Endothelial cell of umbilical vein (primary cell): ENCODE results near the gene CYFIP1. TPM values are rescaled to one million over a fixed set of nuclear protein-coding genes. Genes with fewer than 3 reads are reported as not detected.

ENCODE experiments used
- BruUV-seq: library from RNA; stranded (reverse); fragments of 400-500 nt; replicated peaks from 2 replicates; lab custom pipeline; 2021; lab: Mats Ljungman, UMichigan
- CTCF ChIA-PET: fragments of 300-600, 350-600 bp; sonication (Branson Sonifier 250); formaldehyde crosslinking; loops from one replicate; lab custom pipeline; 2021; ENCODE audit warnings: antibody characterized with exemption, inconsistent platforms; lab: Charles Lee
- POLR2A ChIA-PET: fragments of 300-600, 350-600 bp; sonication (Branson Sonifier 250); formaldehyde crosslinking; loops from one replicate; lab custom pipeline; 2021; ENCODE audit warnings: antibody characterized with exemption, inconsistent platforms; lab: Charles Lee
- DNase-seq: peaks from one replicate; pipeline ENCODE4 v3.0.0-alpha.2; 2011; ENCODE audit warnings: low read depth, low spot score
- FAIRE-seq: peaks from 2 replicates; lab custom pipeline; 2011; peaks lifted over from hg19 to GRCh38; lab: Jason Lieb, UNC
- H2AFZ ChIP-seq: 2 replicates; pipeline ENCODE4 v1.6.0; 2012; ENCODE audit warnings: low read depth, low read length, control low read depth, inconsistent platforms
- H3K27ac ChIP-seq: 2 replicates; pipeline ENCODE4 v1.5.1; 2011; ENCODE audit warnings: low read depth, mild to moderate bottlenecking, control low read depth, low read length, moderate library complexity; ENCODE audit not compliant: insufficient read depth
- H3K27me3 ChIP-seq, 2 experiments: 2 replicates each; pipeline versions ENCODE4 v1.6.0 to v1.6.1; 2011; ENCODE audit warnings: low read length in 2 of 2, mixed read lengths in 1 of 2; ENCODE audit not compliant: control insufficient read depth in 2 of 2, insufficient read depth in 2 of 2
- H3K36me3 ChIP-seq, 2 experiments: 2 replicates in 1 of 2; 3 replicates in 1 of 2; pipeline ENCODE4 v1.5.1; 2011; ENCODE audit warnings: low read length in 2 of 2, mild to moderate bottlenecking in 1 of 2, moderate library complexity in 1 of 2; ENCODE audit not compliant: control insufficient read depth in 2 of 2, insufficient read depth in 2 of 2; ENCODE audit errors: extremely low read depth in 1 of 2
- H3K4me1 ChIP-seq: 3 replicates; pipeline ENCODE4 v1.5.1; 2011; ENCODE audit warnings: mild to moderate bottlenecking, low read length; ENCODE audit not compliant: control insufficient read depth, insufficient read depth; ENCODE audit errors: extremely low read depth
- H3K4me2 ChIP-seq: 2 replicates; pipeline ENCODE4 v1.6.1; 2011; ENCODE audit warnings: low read length, control low read depth, mixed read lengths; ENCODE audit not compliant: insufficient read depth
- H3K4me3 ChIP-seq, 3 experiments: fragments of 200-600 bp in 1 of 3; sonication (generic), shearing (Covaris generic) in 1 of 3; replicated peaks in 1 of 3; 2 replicates each; pipeline ENCODE4 v1.5.1; 2011 to 2016; ENCODE audit warnings: control low read depth in 3 of 3, low read length in 3 of 3, mild to moderate bottlenecking in 2 of 3, inconsistent platforms in 1 of 3, low read depth in 1 of 3, moderate library complexity in 1 of 3; ENCODE audit not compliant: insufficient read depth in 1 of 3
- H3K79me2 ChIP-seq: 2 replicates; pipeline ENCODE4 v1.6.0; 2012; ENCODE audit warnings: low read length, inconsistent platforms; ENCODE audit not compliant: control insufficient read depth, insufficient read depth
- H3K9ac ChIP-seq: replicated peaks from 2 replicates; pipeline ENCODE3; 2011; ENCODE audit warnings: low read length, control low read depth; ENCODE audit not compliant: insufficient read depth; ENCODE audit errors: extremely low read depth
- H3K9me1 ChIP-seq: replicated peaks from 3 replicates; pipeline ENCODE4 v1.6.0; 2011; ENCODE audit warnings: mild to moderate bottlenecking, low read length; ENCODE audit not compliant: control insufficient read depth, insufficient read depth; ENCODE audit errors: extremely low read depth
- H3K9me3 ChIP-seq: replicated peaks from 2 replicates; pipeline ENCODE4 v1.5.1; 2012; ENCODE audit warnings: low read length, inconsistent platforms; ENCODE audit not compliant: control insufficient read depth, insufficient read depth
- H4K20me1 ChIP-seq: replicated peaks from 2 replicates; pipeline ENCODE3; 2011; ENCODE audit warnings: mild to moderate bottlenecking, low read length; ENCODE audit not compliant: control insufficient read depth, insufficient read depth; ENCODE audit errors: extremely low read depth
- FOS ChIP-seq: IDR thresholded peaks from 2 replicates; pipeline ENCODE4 v1.6.1; 2011; ENCODE audit warnings: mild to moderate bottlenecking, low read length, moderate library complexity, borderline replicate concordance; ENCODE audit not compliant: insufficient read depth
- GATA2 ChIP-seq: IDR thresholded peaks from 2 replicates; pipeline ENCODE4 v1.7.0; 2011; ENCODE audit warnings: low read depth, mild to moderate bottlenecking, moderate library complexity, mixed read lengths, low read length; ENCODE audit not compliant: insufficient read length, insufficient read depth
- JUN ChIP-seq: IDR thresholded peaks from 2 replicates; pipeline ENCODE4 v1.6.1; 2011; ENCODE audit warnings: borderline replicate concordance, low read depth; ENCODE audit not compliant: insufficient read length, insufficient read depth
- MAX ChIP-seq: IDR thresholded peaks from 2 replicates; pipeline ENCODE4 v1.6.1; 2011; ENCODE audit not compliant: insufficient read depth, insufficient read length
- MYC ChIP-seq: IDR thresholded peaks from one replicate; pipeline ENCODE4 v1.6.1; 2011; ENCODE audit warnings: mild to moderate bottlenecking, low read depth, low read length
- POLR2A ChIP-seq: IDR thresholded peaks from 2 replicates; pipeline ENCODE4 v1.6.1; 2012; ENCODE audit warnings: low read depth, mild to moderate bottlenecking, control low read depth, low read length
- POLR2AphosphoS5 ChIP-seq: IDR thresholded peaks from 2 replicates; pipeline ENCODE4 v1.6.1; 2012; ENCODE audit warnings: low read depth, mild to moderate bottlenecking, control low read depth, low read length, moderate library complexity; ENCODE audit not compliant: insufficient read depth
- dilution Hi-C: fragments of 300-500 bp; cut with MboI; formaldehyde crosslinking; loops from one replicate; pipeline ENCODE4 v1.15.0; 2019; ENCODE audit warnings: low sequenced_read_pairs; ENCODE audit not compliant: extremely low pct_ligation_motif_present
- intact Hi-C: fragments of 100-400 bp; cut with micrococcal nuclease; formaldehyde crosslinking; loops from one replicate; pipeline ENCODE4 v1.10.0; 2022
- polyA plus RNA-seq, 4 experiments: library from polyadenylated mRNA; depleted of rRNA in 3 of 4; stranded (reverse) in 3 of 4; unstranded in 1 of 4; fragments of >200 nt; gene quantifications; 2 replicates each; pipeline versions ENCODE4 v1.2.1 to v1.2.3, GENCODE V29; 2011 to 2012; ENCODE audit warnings: missing spikeins in 1 of 4
- total RNA-seq: library from RNA; stranded (reverse); gene quantifications from 2 replicates; pipeline ENCODE4 v1.2.3, GENCODE V29; 2021
- TF ChIP-seq, protein P1 (sequence below), 2 donors: IDR thresholded peaks; 1 replicate in 1 of 2; 2 replicates in 1 of 2; pipeline ENCODE4 v1.5.1; 2011; ENCODE audit warnings: low read length in 2 of 2, mild to moderate bottlenecking in 2 of 2, moderate library complexity in 2 of 2, control low read depth in 1 of 2, inconsistent platforms in 1 of 2, low read depth in 1 of 2; ENCODE audit not compliant: insufficient read depth in 1 of 2; ENCODE audit errors: extremely low read depth in 1 of 2

The CYFIP1 gene
- total and polyA plus RNA-seq, 2 donors (not counting 3 experiments of a cell fraction or from before 2014, with no cell fraction given): 81.4 to 158 TPM

DNA sequence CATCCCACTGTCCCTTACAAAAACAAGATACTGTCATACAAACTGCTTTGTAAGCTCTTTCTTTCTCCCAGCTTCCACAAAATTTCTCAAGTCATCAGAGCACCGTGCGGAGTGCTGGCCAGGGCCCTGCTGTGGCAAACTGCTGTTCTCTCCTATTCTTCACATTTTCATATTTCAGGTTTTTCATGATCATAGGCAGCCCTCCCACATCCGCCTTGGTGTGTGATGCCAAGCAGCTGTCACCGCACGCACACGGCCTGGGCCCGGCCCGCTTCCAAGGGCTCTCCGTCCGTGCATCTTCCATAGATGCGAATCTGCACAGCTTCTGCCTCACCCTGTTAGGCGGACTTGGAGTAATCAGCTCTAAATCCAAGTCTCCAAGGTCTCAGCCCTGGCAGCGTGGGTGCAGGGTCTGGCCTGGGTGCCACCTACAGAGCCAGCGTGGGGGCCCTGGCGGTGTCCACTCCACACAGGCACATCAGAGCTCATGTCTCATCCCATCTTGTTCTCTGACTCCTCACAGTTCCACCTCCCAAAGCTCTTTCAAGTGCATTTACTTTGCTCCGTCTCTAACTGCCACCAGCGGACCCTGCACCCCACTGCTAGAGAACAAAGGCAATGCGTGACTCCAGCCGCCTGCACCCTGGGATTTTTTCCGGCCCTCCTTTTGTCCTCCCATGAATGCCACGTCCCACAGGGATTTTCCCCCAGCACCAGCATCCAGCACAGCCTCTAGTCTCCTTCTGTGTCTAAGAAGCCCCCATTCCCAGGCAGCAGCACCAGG lies 27.2 kb downstream of the CYFIP1 start:
- Histone ChIP-seq H2AFZ (no peak overlapping the region), H3K79me2 (peaks cover 73% of the 10 kb centered on the region), H3K9me1 (no peaks in the 10 kb centered on the region), H3K9me3 (no peaks in the 10 kb centered on the region), H3K36me3 (no peaks in the 10 kb centered on the region), H4K20me1 (peaks cover 3% of the 10 kb centered on the region), H3K4me1 (peaks cover 24% of the 10 kb centered on the region), H3K27me3 (no peaks in the 10 kb centered on the region), H3K27ac (no peak overlapping the region), H3K4me3 (no peak overlapping the region), H3K9ac (no peak overlapping the region), H3K4me2 (no peak overlapping the region)
- dilution Hi-C loops: no loop called here
- DNase-seq: no peak
- TF ChIP-seq JUN: no peak
- TF ChIP-seq POLR2AphosphoS5: no peak
- TF ChIP-seq, protein P1, sequence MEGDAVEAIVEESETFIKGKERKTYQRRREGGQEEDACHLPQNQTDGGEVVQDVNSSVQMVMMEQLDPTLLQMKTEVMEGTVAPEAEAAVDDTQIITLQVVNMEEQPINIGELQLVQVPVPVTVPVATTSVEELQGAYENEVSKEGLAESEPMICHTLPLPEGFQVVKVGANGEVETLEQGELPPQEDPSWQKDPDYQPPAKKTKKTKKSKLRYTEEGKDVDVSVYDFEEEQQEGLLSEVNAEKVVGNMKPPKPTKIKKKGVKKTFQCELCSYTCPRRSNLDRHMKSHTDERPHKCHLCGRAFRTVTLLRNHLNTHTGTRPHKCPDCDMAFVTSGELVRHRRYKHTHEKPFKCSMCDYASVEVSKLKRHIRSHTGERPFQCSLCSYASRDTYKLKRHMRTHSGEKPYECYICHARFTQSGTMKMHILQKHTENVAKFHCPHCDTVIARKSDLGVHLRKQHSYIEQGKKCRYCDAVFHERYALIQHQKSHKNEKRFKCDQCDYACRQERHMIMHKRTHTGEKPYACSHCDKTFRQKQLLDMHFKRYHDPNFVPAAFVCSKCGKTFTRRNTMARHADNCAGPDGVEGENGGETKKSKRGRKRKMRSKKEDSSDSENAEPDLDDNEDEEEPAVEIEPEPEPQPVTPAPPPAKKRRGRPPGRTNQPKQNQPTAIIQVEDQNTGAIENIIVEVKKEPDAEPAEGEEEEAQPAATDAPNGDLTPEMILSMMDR (IDR thresholded peaks at IDR 0.05; ENCODE audit: extremely low read depth in 1 of 2, insufficient read depth in 1 of 2, low read depth in 1 of 2, low read length in 2 of 2): no peak
- no peak for TF ChIP-seq MAX
- TF ChIP-seq POLR2A: no peak
- TF ChIP-seq FOS: no peak
- no peak for TF ChIP-seq MYC
- no peak for TF ChIP-seq GATA2
- FAIRE-seq: no peak
- ChIA-PET POLR2A (no interaction called here), CTCF (interaction anchor here (1.4 kb wide), 1 partner anchor 11 kb away, joined by 3 read pairs; no protein-coding TSS in a partner anchor)
- no TSS peak for BruUV-seq
- intact Hi-C loops: no loop called here
